CD1c-positive myeloid dendritic cell (primary cell): ENCODE data around the gene RALGDS.
"Not testable (repeated sequence)": the region's sequence is repeated elsewhere in the genome, so short reads cannot be mapped to it uniquely, and the experiment has no call there.

ENCODE experiments used
- DNase-seq: peaks from one replicate; pipeline ENCODE4 v3.0.0-alpha.2; 2016; ENCODE audit errors: extremely low spot score

Gene RALGDS

DNA sequence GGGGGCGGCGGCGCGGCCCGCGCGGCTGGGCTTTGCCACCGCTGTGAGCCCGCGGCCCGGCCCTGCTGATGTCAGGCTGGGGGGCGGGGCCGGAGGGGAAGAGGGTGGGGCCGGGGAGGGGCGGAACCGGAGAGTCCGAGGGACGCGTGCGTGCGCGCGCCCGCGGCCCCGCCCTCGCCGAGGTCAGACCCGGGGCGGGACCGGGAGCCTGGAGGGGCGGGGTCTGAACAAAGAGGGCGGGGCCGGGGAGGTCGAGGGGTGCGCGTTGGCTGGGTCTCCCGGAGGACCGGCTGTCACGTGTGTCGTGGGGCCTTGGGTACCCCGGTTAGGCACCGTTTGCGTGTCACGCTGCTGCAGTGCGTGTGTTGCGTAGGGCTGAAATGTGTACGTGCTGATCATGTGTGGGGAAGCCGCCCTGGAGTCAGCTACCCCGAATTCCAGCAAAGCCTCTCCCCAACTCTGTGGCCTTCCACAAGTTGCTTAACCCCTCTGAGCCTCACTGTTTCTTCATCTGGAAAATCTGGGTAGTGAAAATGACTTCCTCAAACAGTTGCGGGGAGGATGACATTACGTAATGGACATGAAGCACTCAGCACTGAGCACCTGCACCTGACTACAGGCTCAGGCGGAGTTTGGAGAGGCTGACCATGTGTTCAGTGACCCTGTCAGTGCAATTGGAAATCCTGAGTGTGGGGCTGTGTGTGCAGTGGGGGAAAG is at the start of gene RALGDS:
Gene RALGDS, minus strand, starts transcription at position 43 of the 717 bp plus-strand sequence. CDS start 86 bp downstream, outside the sequence.
- peak; percentile 95 for DNase-seq

DNA sequence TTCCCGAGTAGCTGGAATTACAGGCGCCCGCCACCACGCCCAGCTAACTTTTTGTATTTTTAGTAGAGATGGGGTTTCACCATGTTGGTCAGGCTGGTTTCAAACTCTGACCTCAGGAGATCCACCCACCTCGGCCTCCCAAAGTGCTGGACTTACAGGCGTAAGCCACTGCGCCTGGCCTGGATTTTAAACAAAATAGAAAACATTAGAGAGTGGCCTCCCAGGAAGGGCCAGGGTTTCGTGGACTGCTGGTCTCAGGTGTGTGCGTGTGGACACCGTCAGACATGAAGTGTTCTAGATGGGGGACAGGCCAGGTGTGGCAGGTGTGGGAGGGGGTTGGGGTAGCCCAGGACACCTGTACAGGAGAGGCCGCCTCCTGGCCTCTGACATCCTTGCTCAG is 49.7 kb upstream of the RALGDS start:
- DNase-seq = no peak

DNA sequence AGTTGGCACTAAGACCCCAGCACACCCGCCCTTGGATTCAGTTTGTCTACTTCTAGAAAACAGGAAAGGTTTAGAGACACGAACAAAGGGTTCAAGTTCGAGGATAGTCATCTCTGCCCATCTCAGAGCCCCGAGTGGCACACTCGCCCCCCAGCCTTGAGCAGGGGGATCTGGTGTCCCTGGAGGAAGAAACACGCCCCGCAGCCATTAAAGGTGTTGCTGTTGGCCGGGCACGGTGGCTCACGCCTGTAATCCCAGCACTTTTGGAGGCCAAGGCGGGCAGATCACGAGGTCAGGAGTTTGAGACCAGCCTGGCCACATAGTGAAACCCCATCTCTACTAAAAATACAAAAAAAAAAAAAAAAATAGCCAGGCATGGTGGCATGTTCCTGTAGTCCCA is 48.6 kb upstream of the RALGDS start:
- DNase-seq = not testable (repeated sequence)

DNA sequence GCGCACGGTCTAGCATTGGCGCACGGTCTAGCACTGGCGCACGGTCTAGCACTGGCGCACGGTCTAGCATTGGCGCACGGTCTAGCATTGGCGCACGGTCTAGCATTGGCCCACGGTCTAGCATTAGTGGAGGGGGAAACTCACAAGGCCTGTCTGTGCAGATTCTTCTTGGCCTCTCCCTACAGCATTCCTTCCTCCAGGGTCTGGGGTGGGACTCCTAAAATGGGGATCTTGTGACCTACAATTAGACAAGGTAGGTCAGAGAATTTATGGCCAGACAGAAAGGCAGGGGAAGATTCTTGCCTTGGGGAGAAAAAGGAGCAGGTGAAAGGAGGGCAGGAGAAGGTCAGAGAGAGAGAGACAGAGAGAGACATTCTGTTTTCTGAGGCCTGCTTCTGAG is 48.1 kb upstream of the RALGDS start:
- no peak for DNase-seq

DNA sequence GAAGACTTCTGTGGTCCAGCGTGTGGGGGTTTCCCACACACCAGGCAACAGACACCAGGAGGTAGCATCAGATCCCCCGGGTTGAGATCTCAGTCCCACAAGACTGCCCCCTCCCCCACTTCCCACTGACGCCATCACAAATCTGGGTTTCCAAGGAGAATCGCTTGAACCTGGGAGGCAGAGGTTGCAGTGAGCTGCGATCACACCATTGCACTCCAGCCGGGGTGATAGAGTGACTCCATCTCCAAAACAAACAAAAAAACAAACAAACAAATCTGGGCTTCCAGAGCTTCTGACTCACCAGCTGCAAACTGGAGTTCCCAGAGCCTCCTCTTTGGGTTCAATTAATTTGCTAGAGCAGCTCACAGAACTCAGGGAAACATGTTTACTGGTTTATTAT is 47.4 kb upstream of the RALGDS start:
- no peak for DNase-seq

DNA sequence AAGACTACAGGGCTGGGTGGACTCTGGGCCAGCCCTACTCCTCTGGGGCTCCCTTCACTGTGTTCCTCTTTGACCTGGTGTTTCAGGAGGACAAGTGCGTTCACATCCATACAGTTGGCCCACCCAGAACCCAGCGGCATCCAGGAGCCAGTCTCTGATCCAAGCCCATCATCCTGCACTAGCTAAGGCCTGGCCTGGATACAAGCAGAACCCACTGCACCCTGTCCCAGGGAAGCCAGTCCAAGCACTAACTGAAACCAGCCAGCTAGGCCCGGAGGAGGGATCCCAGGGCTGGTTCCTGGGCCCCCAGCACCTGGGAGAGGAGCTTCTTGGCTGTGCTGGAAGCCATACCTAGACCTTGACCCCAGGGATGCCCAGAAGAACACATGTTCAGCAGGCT is 46.7 kb upstream of the RALGDS start:
- DNase-seq = no peak

DNA sequence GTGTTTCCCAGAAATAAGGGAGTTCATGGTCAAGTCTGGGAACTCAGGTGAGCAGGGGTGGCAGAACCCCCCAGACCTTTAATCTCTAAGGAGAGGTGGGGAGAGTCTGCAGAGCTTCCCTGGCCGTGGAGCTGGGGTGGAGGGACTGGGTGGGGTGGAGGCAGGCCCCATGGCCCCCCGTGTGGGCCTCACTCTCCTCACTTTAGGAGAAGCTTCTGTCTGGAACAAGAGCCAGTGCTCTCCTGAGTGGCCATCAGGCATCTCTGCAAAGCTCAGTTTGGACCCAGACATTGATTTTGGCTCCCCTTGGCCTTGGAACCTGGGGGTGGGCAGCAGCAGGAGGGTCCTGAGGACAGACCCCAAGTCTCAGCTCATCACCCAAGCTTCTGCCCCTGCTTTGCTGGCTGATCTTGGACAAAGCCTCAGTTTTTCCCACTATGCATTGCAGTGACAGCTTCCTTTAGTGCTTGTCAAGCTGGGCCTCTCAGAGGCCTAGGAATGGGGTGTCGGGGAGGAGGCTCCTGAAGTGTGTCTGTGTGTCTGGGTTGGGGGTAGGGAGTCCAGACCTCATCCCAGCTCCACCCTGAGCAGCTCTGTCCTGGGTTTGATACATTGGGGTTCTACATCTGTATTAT is 46.2 kb upstream of the RALGDS start:
- DNase-seq = no peak

DNA sequence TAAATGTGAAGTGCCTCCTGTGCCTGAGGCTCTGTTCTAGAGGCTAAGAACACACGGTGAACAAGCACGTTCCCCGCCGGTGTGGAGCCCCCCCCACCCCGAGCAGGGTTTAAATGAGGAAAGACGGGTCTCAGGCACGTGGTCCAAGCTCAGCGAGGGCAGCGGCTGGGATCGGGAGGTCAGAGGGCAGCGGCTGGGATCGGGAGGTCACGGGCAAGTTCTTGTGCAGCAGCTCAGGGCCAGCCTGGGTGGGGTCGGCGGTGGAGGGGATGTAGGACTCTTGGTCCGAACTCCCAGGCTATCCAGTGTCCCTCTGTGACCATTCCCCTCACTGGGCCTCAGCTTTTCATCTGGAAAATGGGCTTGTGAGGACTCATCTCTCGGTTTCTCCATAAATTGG is 45.4 kb upstream of the RALGDS start:
- DNase-seq = no peak

DNA sequence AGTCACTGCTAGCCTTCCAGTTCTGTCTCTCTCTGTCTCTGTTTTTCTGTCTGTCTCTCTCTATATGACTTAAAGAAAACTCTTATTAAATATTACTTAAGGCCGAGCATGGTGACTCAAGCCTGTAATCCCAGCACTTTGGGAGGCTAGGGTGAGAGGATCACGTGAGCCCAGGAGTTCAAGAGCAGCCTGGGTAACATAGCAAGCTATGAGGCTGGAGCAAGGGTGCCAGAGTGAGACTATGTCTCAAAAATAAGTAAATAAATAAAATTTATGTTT is 44.4 kb upstream of the RALGDS start:
- no peak for DNase-seq

DNA sequence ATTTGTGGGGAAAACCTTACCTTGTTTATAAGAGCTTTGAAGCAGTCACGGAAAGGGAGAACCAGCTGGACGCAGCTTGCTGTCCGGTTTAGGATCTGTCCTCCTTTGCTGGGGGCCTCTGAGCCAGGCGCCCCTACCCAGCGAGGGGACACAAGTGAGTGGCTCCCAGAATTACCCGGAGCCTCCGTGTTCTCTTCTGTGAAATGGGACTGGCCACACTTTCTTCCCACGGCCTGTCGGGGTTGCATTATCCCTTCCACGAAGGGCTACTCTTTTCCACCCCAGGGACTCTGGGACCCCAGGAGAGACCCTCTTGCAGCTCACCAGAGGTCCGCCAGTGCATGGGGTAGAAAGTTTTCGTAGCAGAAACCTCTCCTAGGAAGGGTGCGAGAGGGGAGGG is 43.2 kb upstream of the RALGDS start:
- no peak for DNase-seq

DNA sequence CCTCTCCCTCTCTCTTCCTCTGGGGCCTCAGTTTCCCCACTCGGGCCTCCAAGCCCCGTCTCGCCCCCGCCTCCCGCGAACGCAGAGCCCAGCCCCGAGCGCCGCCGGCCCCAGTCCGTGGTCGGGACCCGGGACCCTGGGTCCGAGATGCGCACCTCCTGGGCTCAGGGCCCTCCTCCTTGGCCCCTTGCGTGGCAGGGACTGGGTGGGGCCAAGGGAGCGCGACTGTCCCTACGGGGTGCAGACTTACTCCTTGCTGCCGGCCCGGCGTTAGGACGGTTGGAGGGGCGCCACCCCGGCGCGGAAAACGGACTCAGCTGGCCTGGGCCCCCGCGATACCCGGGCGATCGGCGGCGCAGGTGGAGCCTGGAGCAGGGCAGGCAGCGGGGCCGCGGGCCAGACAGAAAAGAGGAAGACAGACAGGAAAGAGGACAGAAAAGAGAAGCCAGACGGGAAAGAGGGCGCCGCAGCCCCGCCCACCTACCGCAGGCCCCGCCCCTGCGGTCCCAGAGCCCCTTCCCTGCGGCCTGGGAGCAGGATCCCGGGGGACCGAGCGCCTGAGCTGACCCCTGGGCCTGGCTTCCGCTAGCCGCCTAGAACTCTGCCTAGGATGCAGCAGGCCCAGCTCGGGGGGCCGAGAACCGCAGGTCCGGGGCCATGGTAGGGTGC is 42.6 kb upstream of the RALGDS start, which contains the start of gene GBGT1:
Gene GBGT1, minus strand, starts transcription at position 411 of the 669 bp plus-strand sequence. CDS start 1,502 bp downstream, outside the sequence.
- DNase-seq = peak; percentile 69

DNA sequence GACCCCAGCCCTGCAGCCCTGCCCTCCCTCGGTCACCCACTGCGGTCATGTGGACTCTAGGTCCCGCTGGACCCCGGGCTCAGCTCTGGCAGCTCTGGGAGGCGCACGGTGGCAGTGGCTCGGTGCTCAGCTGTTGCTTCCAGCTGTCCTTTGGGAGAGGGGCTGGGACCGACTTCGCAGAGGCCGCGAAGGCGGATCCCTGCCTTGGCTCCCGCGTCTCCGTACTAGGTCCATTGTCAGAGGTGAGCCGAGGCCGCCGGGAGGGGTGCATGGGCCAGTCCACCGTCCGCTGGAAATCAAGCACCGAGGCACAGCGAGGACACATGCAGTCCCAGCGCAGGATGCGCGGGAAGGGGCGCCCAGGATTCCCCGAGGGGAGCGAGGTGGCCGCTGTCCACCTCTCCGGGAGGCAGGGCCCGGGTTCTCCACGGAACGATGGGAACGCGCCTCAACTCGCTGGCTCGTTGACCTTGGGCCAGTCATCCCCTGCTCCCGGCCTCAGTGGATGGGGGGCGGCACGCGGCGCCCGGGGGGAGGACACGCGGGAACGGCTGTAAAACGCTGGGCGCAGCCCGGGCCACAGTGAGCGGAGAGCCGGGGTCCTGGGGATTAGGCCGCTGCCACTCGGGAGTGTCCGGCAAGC is 41.9 kb upstream of the RALGDS start:
- no peak for DNase-seq

DNA sequence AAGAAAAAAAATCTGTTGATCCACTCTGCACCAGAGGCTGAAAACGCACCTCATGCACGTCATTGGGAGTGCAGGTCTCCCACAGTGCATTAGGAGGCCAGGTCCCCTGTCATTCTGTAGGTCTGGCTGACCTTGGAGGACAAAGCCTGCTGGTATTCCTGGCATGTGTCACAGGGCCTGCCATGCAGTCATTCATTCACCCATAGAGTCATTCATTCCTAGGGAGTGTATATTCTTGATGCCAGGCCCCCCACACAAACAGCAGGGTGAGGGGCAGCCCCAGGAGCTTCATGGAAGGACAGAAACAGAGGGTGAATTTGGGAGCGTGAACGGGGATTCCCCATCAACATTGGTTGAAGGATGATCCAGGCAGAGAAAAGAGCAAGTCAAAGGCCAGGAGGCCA is 40.5 kb upstream of the RALGDS start:
- no peak for DNase-seq

DNA sequence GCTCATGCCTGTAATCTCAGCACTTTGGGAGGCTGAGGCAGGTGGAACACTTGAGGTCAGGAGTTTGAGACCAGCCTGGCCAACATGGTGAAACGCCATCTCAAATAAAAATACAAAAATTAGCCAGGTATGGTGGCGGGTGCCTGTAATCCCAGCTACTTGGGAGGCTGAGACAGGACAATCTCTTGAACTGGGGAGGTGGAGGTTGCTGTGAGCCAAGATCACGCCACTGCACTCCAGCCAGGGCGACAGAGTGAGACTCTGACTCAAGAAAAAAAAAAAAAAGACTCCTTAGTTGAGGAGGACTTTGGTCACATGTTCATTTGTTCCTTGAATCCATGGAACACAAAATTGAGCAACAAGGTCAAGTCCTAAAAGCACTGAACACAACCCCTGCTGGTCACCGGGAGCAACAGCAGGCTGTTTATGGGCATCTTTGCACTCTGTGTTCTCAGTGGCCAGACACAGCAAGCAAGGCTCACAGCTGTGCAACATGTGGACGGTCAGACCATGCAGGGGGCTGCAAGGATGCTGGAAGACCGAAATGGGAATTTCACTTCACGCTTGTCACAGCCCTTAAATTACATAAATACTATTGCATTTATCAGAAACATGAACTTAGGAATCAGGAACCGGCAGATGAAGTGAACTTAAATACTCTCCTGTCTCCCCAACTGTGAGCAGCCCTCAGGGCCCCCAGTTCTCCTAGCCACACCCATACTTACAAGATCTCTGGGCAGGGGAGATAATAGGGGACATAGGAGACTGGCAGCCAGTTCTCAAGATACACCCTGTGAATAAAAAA is 39.9 kb upstream of the RALGDS start:
- DNase-seq = peak; percentile 84

DNA sequence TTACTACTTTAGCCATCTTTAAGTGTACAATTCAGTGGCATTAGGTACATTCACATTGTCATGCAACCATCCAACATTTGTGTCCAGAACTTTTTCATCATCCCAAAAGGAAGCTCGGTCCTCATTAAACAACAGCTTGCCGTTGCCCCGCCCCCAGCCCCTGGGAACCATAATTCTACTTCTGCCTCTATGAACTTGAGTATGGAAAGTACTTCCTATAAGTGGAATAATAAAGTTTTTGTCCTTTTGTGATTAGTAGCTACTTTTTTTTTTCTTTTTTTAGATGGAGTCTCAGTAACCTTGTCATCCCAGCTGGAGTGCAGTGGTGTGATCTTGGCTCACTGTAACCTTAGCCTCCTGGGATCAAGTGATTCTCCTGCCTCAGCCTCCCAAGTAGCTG is 37.7 kb upstream of the RALGDS start:
- no peak for DNase-seq

DNA sequence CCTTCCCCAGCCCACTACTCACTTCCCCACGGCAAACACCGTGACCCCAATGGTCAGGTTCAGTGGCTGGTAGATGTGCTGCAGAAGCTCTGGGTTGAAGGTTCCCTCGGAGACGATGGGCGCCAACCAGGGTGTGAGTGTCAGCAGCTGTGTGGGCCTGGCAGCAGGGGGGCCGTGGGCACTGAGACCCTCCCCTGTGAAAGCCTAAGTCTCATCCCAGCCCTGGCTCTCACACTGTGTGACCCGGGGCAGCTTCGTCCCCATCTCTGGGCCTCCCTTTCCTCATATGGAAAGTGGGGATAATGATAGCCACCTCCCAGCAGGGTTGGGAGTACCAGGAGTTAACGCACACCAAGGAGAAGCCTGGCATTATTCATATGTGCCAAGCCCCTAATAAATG is 34.1 kb upstream of the RALGDS start:
- no peak for DNase-seq

DNA sequence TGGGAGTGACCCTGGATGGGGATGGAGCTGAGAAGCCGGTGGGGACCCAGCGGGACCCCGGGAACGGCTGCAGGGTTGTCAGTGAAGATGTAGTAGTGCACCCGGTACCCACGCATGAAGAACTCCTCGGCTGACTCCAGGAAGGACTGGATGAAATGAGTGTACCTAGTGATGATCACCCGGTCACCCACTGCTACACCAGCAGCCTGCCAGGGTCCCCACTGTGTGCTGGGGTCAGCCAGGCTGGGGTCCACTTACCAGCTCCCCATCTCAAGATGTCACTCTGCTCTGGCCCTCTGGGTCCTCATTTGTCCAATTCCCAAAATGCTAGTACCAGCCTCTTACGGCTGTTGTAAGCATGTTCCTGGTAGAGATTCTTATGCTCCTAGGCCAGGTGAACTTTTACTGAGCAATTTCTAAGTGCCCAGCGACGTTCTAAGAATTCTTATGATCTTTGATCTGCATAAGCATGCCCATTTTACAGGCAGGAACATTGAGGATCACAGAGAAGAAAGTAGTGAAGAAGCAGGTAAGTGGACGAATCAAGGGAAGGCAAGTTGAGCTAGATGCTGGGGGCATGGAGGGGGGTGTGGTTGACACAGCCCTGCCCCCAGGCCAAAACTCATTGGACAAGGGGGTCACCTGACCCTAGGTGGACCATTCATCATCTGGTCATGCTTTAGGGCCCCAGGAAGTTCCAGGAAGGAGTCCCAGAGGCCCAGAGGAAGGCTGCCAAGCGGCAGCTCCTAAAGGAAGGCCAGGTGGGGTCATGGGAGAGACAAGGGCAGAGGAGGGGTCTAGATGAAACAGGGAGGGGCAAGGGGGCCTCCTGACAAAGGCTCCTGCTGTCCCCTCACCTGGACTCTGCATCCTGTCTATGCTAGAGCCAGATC is 33.3 kb upstream of the RALGDS start:
- DNase-seq = no peak

DNA sequence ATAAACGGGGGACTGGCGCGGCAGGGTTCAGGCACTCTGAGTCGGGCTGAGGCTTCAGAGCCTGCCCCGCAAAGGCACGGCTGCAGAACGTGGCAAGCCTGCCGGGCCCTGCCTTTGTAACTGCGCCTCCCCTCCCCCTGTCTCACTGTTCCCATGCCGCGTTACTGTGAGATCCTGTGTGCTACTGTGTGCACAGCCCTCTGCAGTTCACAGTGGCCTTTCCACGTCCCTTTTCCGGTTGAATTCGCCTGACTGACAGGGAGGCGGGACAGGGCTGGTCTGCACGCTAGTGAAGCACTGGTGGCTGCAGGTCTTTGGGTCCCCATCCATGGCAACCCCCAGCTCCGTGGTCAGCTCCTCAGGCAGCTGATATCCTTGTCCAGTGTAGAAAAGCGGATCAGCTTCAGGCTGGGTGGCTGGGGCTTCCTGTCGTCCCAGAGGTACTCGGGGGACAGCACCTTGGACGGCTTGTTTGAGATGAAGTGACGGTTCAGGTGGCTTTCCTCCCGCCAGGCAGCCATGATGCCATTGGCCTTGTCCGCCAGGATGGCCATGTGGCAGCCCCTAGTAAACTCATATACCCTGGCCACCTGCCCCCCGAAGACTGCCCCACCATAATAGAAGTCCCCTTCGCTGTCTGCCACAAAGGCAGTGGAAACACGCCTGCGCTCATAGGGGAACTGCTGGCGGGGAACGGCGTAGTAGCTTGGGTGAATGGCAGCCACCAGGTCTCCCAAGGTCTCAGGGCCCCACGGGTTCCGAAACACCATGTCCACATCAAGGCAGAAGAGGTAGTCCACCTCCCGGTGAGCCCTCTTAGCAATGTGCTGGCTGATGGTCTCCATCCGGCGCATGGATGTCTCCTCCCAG is 32.4 kb upstream of the RALGDS start:
- no peak for DNase-seq

DNA sequence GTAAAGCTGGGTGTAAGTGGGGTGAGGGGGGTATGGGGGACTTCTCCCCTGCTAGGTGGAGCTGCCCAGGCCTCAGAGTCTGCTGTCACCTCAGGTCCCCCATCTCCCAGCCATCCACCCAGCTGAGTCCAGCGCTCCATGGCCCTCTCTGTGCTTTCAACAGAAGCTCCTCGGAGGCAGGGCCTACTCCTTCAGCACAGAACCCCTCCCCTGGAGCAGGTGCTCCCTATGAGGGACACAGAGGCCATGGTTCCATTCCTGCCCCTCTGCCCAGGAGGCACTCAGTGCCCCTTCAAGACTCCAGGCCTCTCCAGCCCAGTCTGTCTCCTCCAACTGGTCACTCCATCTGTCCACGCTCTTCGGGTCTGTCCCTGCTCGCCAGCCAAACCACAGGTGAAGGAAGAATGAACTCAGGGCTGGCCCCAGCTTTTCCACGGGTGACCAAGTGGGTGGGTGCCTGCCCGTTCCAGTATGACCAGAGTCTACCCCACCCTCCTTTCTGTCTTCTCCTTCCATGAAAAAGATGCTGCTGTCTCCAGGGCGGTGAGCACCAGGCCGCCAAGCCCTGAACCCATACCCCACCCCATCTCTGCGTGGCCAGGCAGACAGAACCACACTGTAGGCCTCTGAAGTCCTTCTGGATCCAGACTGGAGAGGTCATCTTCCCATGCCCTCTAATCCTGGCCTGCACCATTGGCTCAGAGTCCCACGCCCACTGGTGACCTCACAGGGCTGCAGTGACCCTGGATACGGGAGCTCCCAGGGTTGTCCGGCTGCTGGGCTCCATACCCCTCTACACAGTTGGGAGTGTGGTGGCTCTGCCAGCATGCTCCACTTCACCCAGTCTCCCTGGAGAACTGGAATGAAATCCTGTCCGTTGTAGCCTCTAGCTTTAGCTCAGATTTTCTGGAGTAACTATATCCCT is 30.8 kb upstream of the RALGDS start:
- DNase-seq = no peak
